Raji (cell line): ENCODE results near the gene ARL9.

ENCODE experiments used
- POLR2A ChIP-seq: IDR thresholded peaks from 2 replicates; pipeline ENCODE4 v1.6.1; 2011; ENCODE audit warnings: low read depth, low read length, control low read depth; ENCODE audit not compliant: insufficient read depth

Gene ARL9

DNA sequence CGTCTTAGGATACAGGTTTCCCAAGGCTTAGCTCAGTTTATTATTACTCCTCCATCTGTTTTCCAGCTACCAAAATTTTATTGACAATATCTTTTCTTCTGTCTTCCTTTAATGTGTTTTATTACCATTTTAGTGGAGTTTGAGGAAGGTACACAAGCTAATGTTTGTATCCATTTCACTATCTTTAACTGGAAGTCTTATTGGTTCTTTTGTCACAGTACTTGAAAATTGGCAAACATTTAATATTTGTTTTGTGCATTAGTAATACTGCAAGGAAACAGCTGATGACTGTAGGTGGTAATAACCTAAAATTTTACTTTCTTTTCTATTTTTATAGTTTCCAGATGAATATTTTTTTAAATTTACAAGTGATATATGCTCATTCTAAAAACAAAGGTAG is 9.3 kb upstream of the ARL9 start:
- TF ChIP-seq POLR2A: no peak

DNA sequence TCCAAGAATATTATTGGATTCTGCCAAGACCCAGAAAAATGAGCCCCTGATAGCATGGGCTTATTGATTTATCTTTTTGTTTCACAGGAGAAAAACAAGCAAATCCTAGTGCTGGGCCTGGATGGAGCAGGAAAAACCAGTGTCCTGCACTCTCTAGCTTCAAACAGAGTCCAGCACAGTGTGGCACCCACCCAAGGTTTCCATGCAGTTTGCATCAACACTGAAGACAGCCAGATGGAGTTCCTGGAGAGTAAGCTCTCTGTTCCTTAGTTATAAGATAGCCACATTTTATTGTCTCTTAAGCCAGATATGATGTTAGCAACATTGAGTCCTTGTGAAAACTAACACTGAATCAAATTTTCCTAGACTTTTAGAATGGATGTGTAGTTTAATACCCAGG is 5.5 kb downstream of the ARL9 start:
- no peak for TF ChIP-seq POLR2A

DNA sequence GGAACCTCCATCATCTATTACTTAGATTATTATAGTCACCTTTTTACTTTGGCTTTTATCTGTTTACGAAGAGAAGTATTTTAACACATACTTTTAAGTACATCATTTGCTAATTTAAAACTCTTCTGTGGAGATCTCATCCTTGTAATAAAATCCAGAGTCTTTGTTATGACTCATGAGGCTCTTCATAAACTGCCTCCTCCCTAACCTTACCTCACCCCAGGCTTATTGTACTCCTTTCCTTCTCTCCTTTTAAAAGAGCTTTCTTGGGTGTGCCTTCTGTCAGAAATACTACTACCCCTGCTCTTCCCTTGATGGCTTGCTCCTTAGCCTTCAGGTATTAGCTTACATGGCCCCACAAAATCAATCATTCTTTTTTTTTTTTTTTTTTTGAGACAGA is 6.6 kb downstream of the ARL9 start:
- TF ChIP-seq POLR2A: no peak

DNA sequence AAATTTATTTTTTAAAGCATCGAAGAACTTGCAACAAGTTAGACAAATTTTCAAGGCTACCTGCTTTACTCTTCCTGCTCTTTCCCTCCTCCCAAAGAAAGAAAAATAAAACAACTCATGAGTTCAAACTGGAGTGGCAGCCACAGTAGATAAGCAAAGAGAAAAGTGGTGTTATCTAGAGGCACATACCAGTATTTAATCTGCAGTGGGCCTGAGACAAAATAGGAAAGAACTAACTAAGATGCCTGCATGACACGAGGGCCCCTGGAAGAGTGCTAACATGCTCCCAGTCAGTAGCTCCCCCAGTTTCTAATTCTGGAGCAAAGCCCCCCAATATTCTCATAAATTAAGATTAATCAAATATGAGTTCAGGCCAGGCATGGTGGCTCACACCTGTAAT is 7.9 kb downstream of the ARL9 start:
- no peak for TF ChIP-seq POLR2A

DNA sequence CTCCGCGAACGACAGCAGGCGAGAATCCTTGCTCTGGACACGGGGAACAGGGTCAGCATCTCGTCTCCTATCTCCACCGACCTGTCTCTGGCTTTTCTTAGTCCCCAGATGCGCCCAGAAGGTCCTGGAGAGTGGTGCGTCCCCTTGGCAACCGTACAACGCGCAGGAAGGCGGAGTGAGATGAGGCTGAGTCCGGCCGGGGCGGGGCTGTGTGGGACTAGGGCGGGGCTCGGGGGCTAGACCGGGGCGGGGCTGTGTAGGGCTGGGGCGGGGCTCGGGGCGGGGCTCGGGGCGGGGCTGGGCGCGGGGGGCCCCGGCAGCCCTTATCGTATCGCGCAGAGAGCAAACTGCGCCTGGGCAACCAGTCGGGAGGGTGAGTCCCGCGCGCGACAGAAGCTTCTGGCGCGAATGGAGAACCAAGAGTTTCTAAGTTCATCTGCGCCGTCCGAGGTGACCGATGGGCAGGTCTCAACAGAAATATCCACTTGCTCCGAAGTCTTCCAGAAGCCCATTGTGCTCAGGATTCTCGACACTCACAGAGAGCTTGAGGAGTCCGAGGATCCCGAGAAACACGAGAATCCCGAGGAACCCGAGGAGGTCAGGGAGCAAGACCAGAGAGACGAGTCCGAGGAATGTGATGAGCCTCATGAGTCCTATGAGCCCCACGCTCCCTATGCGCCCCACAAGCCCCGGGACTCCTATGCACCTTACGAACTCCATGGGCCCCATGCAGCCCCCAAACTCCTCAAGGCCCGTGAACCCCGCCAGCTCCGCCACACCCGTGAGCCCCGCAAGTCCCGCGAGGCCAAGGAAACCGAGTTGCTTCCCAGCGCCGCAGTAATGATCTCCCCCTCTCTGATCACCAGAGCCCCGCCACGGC is 24.9 kb downstream of the ARL9 start:
- TF ChIP-seq POLR2A: 0 out of 2 replicates have a peak, but pooled peaks have one; percentile 27

DNA sequence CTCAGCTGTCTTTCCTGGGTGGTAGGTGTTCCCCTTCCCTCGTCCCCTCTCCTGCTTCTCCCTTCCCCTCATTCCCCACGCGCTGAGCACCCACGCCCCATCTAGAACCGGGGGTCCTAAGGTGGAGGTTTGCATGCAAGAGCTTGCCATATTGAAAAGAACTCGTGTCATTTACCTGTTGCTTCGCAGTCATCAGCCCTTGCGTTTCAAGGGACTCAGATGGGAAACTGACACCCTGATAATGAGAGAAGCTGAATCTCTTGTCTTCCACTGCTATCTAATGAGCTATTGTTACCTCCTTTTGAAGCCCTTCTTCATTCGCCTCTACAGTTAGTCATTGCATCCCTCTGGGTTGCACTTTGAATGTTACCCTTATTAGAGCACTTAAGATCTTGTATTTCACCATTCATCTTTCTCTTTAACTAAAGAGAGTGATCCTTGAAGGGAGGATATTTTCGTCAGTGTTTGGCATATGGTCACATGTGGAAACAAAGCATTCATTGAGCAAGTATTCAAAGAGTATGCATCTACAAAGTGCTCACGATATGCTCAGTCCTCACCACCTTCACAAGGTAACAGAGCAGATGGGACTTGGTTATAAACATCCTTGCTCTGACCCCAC is 25.7 kb downstream of the ARL9 start:
- no peak for TF ChIP-seq POLR2A

DNA sequence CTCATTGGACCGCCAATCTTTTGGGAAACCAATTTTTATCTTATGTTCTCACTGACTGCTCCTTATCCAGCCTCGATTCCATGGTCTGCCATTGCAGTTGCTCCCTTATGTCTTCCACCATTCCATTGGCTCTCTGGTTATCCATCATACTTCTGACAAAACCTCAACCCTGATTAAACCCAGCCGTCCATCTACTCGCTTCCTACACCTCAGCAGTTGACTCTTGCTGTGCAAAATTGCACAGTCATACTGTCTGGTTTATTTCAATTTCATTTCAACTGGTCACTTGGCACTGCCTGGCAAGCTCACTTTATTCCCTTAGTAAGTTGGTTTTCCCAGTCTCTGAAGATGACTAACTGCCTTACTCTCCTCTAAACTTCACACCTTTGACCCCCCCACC is 26.2 kb downstream of the ARL9 start:
- TF ChIP-seq POLR2A: no peak

DNA sequence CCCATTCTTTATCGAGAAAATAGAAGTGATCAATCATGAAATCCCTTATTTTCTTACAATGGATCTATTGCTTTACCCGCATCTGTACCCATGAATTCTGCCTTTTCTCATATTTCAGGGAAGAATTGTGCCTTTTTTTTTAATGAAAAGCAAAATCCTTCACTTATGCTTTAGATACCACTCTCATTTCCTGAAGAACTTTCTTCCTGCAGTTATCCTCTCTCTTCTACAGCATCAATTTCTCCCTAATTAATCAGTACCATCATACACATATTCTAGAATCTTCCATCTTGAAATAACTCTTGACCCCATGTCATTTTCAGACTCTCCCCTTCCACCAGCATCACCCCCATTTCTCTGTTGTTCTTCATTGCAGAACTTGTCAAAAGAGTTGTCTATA is 26.6 kb downstream of the ARL9 start:
- no peak for TF ChIP-seq POLR2A

DNA sequence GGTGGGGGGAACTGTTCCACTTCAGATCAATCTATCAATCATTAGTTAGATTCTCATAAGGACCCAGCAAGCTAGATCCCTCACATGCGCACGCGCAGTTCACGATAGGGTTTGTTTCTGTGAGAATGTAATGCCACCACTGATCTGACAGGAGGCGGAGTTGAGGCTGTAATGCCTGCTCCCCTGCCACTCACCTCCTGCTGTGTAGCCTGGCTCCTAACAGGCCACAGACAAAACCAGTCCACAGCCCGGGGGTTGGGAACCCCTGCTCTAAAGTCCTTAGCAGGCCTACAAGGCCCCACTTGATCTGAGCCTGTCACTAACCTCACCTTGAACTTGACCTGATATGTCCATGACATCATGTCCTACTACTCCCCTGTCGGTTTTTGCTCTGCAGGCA is 30.3 kb downstream of the ARL9 start:
- no peak for TF ChIP-seq POLR2A

DNA sequence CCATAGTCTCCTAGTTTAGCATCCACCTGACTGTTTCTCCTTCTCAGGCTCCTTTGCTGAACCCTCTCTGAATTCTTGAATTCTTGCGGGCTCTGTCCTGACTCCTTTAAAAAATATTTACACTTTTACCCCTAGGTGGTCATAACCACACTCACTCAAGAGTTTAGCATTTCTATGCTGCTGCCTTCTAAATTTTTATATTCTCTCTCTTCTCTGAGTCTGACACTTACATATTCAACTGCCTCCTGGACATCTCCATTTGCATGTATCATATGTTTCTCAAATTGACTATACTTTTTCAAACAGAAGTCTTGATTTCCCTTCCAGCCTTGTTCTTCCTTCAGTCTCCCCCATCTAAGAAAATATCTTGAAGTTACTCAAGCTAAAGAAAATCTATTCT is 31.6 kb downstream of the ARL9 start:
- no peak for TF ChIP-seq POLR2A

DNA sequence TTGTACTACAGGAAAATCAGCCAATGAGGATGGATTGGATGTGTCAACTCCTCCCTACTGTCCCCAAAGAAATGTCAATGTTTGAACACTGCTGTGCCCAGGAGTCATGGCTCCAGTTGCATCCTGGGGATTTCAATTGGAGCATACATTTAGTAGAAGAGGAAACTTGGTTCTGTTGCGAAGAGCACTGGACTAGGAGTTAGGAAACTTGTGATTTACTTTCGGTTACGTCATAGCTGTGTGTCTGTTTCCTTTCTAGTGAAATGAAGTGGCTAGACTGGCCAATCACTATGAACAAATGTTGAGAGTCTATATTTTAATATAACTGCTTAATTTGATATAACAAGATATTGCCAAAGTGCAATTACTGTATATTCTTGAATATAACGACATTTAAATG is 35.2 kb downstream of the ARL9 start:
- no peak for TF ChIP-seq POLR2A

DNA sequence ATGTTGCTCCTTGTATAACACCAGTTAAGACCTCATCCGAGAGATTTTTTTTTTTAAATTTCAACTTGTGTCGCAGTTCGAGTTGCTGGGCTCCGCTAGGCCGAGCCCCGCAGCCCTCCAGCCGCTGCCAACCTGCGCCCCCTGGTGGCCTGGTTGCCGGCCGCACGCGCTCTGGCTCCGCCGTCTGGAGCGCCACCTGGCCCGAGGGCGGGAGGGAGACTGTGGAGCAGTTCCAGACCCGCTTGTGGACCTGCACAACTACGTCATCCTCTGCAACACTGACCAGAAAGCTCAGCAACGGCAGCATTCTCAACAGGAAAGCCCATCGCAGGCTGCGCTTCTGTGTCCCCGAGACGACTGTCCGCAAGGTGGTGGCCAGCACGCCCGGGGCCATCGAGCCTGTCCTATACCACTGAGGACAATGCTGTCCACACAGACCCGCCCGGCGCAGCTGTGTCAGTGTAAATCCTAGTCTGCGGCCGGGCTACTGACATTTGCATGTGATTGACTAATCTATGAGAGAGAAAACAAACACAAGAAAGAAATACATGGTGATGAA is 39.1 kb downstream of the ARL9 start:
- TF ChIP-seq POLR2A: no peak

DNA sequence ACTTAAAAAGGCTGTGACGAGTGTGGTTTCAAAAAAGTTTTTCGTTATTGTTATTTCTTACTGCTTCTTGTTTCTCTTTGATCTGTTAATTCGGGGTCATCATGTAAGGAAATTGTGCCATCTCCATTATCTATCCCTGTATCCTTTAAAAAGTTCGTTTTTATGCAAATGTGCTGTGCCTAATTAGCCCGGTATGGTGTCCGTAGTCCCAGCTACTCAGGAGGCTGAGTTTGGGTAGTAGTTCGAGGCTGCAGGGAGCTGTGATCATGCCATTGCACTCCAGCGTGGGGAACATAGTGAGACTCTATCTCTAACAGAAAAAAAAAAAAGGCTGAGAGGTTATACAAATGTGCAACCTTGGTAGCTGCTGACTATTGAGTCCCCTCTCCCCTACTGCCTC is 45.1 kb downstream of the ARL9 start:
- TF ChIP-seq POLR2A: no peak

DNA sequence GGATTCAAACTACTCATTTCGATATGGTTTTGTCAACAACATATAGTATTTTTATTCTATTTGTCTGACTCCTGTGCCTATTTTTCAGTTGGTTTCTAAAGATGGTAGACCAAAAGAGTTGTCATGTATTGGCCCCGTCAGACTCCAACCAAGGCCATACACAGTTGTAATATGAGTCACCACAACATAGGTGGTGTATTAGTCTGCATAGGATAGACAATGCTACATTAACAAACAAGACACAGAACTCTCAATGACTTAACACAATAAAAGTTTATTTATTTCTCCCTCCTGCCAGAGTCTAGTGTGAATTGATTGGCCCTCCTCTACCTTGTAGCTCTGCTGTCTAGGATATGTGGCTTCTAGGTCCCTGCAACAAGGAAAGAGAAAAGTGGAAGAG is 45.9 kb downstream of the ARL9 start:
- TF ChIP-seq POLR2A: no peak

DNA sequence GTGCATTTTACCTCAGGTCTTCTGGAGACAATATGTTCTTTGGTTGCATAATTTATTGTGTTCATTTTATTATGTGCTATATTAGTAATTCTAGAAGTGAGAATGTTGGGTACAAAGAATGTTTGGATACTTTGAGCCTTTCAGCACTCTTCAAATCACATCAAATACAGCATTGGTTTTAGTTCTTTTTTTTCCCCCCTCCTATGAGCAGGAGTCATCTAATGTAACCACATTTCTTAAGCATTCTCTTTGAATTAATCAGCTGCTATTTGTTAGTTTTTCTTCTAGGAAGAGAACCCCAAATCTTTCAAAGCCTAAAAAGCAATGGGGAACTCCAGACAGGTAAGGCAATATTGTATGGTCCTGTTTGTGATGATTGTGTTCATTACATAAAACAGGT is 46.7 kb downstream of the ARL9 start:
- no peak for TF ChIP-seq POLR2A

DNA sequence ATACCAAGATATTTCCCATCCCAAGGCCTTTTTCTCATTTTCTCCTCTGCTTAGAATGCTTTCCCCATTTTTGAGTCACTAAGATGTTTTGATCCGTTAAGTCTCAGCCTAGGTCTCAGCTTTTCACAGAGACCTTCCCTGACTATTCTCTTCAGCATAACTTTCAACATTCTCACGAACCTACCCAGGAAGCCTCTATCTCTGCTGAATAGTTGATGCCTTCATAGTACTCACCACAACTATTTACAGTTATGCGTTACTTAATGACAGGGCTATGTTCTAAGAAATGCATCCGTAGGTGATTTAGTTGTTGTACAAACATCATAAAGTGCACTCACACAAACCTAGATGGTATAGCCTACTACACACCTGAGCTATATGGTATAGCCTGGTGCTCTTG is 64.5 kb downstream of the ARL9 start:
- no peak for TF ChIP-seq POLR2A
